ENCODE data around the gene ZIC5. TPM values are rescaled to one million over a fixed set of nuclear protein-coding genes. Genes with fewer than 3 reads are reported as not detected.

ZIC5 gene
- total and polyA plus RNA-seq, 12 donors, result 0.04 TPM; not detected in 11

GRCh38 chr13:99973163-99973807, 1.7 kb upstream of the ZIC5 start:
- TF ChIP-seq CTCF (IDR thresholded peaks at IDR 0.05) (no peak), POLR2A (IDR thresholded peaks at IDR 0.05) (no peak)
- Histone ChIP-seq H3K4me1 (replicated peaks in 1 of 2) (peaks cover 0 to 24% of the 10 kb centered on the region in 2 donors), H3K27me3 (peaks cover 96% of the 10 kb centered on the region), H3K27ac (no peak overlapping the region), H3K4me3 (no peak overlapping the region), H3K36me3 (replicated peaks in 1 of 2) (no peaks in the 10 kb centered on the region), H3K9me3 (replicated peaks in 1 of 3) (no peaks in the 10 kb centered on the region)
- no peak for DNase-seq
- intact Hi-C loops (cut with DNase I), result no loop called here
- 19 to 28% (median 22%) methylated on average over 11 of the region's 11 CpGs for WGBS, 4 donors

- Histone ChIP-seq H3K27ac (no peak overlapping the region), H3K4me3 (no peak overlapping the region), H3K4me1 (replicated peaks in 1 of 2) (peaks cover 0 to 27% of the 10 kb centered on the region in 2 donors), H3K27me3 (peaks cover 96% of the 10 kb centered on the region), H3K36me3 (replicated peaks in 1 of 2) (no peaks in the 10 kb centered on the region), H3K9me3 (replicated peaks in 1 of 3) (no peaks in the 10 kb centered on the region)
- TF ChIP-seq POLR2A (IDR thresholded peaks at IDR 0.05) (no peak), CTCF (IDR thresholded peaks at IDR 0.05) (no peak)
- WGBS, 4 donors, result 15 to 24% (median 18%) methylated on average over 18 of the region's 18 CpGs
- DNase-seq, result peak in 1 of 7 donors; percentile 21
- intact Hi-C loops (cut with DNase I), result no loop called here
Observed at GRCh38 chr13:99972190-99972731, 694 bp upstream of the ZIC5 start.

- 0 to 4% (median 2%) methylated on average over 10 to 109 of the region's 118 CpGs for WGBS, 4 donors
- Histone ChIP-seq H3K4me3 (peak overlapping the region in 1 of 4 donors; percentile 44), H3K4me1 (replicated peaks in 1 of 2) (peaks cover 0 to 27% of the 10 kb centered on the region in 2 donors), H3K36me3 (replicated peaks in 1 of 2) (no peaks in the 10 kb centered on the region), H3K27me3 (peaks cover 96% of the 10 kb centered on the region), H3K9me3 (replicated peaks in 1 of 3) (no peaks in the 10 kb centered on the region), H3K27ac (no peak overlapping the region)
- intact Hi-C loops (cut with DNase I), result no loop called here
- TF ChIP-seq POLR2A (IDR thresholded peaks at IDR 0.05) (no peak), CTCF (IDR thresholded peaks at IDR 0.05) (no peak)
- DNase-seq, result peak in 1 of 7 donors; percentile 18
Observed at GRCh38 chr13:99970651-99971575, 654 bp downstream of the ZIC5 start.

All from adrenal gland (tissue), 12 donors.